ENCODE measurements around the gene GNAI3.

DNA sequence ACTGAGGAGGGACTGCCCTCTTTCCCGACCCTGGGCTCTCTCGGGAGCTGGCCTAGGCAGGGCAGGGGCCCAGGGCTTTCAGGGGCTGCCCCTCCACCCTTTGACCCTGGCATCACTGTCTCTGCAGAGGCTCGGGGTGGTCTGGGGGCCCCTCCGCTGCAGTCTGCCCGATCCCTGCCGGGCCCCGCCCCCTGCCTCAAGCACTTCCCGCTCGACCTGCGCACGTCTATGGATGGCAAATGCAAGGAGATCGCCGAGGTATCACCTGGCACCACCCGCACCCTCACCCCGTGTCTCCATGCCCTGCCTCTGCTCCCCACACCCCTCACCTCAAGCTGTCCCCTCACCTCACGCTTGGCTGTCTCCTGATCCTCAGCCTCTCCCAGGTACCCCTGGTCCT is 76.8 kb downstream of the GNAI3 start:
- TF ChIP-seq, protein P1, sequence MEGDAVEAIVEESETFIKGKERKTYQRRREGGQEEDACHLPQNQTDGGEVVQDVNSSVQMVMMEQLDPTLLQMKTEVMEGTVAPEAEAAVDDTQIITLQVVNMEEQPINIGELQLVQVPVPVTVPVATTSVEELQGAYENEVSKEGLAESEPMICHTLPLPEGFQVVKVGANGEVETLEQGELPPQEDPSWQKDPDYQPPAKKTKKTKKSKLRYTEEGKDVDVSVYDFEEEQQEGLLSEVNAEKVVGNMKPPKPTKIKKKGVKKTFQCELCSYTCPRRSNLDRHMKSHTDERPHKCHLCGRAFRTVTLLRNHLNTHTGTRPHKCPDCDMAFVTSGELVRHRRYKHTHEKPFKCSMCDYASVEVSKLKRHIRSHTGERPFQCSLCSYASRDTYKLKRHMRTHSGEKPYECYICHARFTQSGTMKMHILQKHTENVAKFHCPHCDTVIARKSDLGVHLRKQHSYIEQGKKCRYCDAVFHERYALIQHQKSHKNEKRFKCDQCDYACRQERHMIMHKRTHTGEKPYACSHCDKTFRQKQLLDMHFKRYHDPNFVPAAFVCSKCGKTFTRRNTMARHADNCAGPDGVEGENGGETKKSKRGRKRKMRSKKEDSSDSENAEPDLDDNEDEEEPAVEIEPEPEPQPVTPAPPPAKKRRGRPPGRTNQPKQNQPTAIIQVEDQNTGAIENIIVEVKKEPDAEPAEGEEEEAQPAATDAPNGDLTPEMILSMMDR (conservative IDR thresholded peaks at IDR 0.05 in 1 of 2, IDR thresholded peaks at IDR 0.05 in 1 of 2; ENCODE audit: low read depth in 1 of 2, low read length in 2 of 2) = no peak
- TF ChIP-seq EZH2 (IDR thresholded peaks at IDR 0.05; ENCODE audit: low read length, missing control alignments) = no peak
